Fibroblast of skin of right biceps (primary cell): ENCODE measurements around the gene CLDN19.

Source experiments
- DNase-seq: peaks from one replicate; pipeline ENCODE4 v3.0.0-alpha.2; 2013

Gene CLDN19, protein sequence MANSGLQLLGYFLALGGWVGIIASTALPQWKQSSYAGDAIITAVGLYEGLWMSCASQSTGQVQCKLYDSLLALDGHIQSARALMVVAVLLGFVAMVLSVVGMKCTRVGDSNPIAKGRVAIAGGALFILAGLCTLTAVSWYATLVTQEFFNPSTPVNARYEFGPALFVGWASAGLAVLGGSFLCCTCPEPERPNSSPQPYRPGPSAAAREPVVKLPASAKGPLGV

DNA sequence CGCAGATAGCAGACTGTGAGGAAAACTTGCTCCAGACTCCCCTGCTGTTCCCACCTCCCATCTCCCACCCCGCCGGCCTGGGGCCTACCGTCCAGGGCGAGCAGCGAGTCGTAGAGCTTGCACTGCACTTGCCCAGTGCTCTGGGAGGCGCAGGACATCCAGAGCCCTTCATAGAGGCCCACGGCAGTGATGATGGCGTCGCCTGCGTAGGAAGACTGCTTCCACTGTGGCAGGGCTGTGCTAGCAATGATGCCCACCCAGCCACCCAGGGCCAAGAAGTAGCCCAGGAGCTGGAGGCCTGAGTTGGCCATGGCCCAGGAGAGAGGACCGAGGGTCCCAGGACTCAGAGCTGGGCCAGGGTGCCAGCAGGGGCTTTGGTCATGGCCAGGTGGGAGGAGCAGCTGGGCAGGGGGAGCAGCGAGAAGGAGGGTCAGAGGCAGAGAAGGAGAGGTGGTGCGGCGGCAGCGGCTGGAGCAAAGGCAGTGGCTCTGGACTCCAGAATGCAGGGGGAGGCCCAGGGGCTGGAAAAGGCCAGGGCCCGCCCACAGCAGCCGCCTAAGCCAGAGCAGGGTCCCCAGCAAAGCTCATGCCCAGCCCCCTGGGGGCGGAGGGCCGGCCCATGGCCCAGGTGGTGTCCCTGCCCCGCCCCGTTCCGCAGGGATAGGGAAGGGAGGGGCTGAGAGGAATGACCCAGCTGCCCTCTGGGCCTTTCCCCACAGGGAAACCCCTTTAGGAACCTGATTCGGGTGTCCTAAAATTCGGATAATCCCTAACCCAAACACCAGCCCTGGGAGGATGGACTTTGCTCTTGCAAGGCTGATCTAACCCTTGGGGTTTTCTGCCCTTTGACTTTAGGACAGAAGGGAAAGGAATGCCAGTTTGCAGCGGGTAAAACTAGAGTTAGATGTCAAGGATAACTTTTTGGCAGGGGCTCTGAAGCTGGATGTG lies at the start of gene CLDN19:
TSS of gene CLDN19 (minus strand) at position 484 of the 948 bp plus-strand sequence. CDS start at position 311, 173 bp downstream.
- no peak for DNase-seq

DNA sequence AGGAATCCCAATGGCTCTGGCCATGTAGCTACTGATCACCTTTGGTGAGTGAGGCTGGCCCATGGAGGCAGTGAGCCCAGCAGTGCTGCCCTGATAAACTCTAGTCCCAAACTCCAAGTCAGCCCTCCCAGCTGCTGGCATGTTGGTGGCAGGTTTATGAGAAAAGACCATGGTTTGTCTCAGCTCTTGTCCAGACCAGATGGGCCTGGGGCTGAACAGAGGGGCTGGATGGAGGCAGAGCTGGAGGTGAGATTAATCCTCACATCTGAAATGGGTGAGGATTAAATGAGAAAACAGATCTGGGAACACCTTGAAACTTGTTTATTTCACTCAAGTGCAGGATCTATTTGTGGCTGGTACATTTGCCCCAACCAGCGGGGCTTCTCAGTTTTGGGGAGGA lies 48.0 kb upstream of the CLDN19 start:
- no peak for DNase-seq

DNA sequence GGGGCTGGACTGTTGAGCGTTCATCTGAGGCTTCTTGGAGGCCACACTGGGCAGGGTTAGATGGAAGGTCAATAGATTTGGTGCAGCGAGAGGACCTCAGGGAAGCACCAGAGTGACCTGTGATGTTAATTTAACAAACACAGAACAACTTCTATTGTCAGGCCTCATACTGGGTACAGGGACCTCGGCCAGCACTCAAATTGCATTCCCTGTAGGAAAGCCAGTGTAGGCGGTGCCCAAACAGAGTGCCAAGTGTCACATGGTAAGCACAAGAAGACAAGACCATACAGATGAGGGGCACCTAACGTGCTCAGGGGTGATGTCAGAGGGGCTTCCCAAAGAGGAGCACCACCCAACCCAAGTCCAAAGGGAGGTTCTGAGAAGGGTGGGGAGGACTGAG lies 46.1 kb upstream of the CLDN19 start:
- no peak for DNase-seq

DNA sequence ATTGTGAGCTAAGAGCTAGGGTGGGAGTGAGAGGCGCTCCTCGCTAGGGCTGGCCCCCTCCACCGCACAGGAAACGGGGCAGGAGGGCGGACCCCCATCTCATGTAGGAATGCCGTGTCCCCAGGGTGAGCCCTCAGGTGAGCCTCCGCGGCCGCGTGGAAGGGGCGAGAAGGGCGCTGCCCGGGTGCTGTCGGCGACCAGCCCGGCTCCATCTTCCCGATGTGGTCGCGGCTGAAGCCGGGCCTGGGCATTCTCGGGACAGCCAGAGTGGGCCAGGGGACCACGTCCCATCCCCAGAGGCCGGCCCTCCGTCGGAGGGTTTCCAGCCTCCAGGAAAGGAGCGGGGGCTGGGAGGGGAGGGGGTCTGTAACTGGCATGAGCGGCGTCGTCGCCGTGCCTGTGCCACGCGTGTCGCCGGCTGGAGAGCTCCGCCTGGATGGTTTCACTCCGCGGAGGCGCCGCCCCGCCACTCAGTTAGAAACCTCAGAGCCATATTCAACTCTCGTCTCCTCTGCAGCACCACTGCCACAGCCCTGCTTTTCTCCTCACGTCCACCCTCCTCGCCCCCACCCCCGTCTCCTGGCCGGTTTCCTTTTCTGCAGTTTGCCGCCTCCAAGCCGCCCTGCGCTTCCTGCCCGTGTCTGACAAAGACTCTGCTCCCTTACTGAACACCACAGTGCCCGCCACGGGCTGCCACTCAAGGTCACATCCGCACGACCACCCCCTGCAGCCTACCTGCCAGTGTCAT lies 45.1 kb upstream of the CLDN19 start, which contains the start of gene TMEM269:
TSS of gene TMEM269 (plus strand) at position 46 of the 748 bp plus-strand sequence. CDS start 4,903 bp downstream, outside the sequence.
- no peak for DNase-seq

DNA sequence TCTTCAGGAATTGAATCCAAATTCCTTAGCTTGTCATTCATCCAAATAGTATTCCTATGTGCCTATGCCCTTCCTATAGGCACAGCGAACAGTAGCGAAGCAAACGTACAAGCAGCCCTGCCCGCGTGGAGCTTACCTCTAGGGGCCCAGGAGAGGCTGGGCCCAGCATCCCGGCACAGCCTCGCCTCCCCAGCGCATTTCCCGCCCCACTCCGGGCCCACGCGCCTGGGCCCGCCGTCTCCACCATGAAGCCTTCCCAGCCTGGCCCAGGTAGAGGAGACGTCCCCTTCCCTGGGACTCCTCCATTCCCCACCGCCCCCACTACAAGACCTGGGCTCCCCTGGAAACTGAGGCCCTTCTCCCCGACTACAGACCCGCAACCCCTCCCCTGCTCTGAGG lies 44.5 kb upstream of the CLDN19 start:
- no peak for DNase-seq

DNA sequence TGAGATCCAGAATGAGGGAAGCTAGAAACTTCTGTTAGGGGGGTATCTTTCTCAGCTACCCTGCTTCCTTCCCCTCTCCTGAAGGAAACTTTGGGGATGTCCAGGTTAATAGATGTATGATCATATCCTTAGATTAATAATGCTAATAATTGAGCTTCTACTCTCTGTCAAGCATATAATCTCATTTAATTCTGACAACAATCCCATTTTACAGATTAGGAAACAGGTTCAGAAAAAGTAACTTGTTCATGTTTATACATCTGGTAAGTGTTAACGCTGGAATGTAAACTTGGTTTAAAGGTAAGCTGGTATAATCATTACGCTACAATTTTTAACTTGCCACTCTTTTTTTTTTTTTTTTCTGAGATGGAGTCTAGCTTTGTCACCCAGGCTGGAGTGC lies 43.1 kb upstream of the CLDN19 start:
- no peak for DNase-seq

DNA sequence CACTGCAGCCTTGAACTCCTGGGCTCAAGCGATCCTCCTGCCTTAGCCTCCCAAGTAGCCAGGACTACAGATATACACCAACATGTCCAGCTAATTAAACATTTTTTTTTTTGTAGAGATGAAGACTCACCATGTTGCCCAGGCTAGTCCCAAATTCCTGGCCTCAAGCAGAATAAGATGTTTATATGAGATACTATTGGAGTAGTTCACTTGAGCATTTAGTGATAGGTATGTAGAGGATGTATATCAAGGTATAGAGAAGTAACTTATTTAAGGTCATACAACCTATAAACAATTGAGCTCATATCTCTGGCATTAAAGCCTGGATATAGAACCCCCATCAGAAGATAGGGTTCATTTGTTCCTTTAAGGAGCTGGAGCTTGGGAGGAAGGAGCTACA lies 40.1 kb upstream of the CLDN19 start:
- no peak for DNase-seq

DNA sequence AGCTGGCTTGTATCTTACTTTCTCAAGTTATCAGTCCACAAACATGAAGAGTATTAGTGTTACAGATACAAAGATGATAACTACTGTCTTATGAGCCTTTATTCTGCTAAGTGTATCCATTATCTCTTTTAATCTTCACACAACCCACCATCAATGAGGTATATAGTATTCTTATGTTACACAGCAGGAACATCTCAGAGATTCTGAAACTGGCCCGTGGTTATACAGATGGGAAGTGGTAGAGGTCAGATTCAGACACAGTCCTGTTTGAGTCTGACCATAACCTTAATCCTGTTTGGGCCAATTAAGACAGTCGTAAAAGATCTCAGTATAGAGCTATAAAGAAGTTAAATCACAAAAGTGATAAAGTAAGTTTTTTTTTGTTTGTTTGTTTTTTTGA lies 39.7 kb upstream of the CLDN19 start:
- DNase-seq: no peak

DNA sequence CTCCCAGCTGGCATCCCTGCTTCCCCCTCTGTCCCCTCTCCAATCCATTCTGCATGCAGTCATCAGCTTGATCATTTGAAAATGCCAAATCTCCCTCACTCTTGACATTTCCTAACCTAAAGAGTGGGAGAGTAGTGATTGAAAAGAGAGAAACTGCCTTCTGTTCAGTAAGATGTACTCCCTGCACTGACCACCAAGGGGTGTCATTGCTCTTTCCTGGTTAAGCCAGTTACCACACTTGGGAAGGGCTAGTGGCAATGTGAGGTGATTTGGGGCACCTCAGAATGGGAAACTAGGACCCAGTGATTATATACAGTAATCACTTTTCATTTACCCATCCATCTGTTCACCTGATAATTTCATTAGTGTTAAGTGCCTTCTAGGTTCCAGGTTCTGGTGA lies 37.8 kb upstream of the CLDN19 start:
- DNase-seq: peak; percentile 27

DNA sequence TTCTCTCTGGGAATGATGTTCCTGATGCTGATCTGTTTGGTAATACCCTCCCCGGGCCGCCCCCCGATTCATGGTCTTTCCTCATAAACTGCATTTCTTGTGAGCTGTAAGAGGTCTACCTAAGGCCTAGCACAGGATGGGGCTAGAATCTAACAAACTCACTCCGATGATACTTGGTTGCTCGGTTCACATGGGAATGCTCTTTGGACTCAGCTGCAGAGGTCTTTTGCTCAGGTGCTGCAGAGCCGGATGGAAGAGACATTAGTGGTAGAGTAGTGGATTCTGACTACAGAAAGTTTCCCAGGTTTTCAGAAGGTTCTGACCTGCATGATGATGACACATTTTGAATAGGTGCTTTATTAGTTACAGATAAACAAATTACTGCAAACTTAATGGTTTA lies 36.5 kb upstream of the CLDN19 start:
- DNase-seq: no peak

DNA sequence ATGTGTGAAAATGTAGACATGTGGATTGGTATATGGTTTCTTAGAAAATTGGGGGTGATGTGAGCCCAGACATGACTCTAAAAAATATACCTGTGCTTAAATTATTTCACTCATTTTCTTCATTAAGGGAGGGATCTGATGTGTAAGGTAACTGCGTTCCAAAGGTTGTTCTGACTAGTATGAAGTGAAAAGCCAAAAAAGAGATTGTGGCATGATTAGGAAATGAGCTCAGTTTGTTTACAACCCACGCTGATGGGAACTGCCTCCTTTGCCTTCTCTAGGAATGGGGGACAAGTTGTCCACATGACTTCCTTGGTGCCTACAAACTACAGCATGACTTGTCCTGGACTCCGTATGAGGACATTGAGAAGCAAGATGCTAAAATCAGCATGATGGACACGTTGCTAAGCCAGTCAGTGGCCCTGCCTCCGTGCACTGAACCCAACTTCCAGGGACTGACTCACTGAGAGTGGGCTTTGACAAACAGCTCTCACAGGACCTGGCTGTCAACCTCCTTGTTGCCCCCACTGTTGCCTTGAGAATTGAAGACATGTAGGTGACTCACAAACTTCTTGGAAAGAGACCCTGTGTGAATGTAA lies 35.0 kb upstream of the CLDN19 start:
- DNase-seq: no peak

DNA sequence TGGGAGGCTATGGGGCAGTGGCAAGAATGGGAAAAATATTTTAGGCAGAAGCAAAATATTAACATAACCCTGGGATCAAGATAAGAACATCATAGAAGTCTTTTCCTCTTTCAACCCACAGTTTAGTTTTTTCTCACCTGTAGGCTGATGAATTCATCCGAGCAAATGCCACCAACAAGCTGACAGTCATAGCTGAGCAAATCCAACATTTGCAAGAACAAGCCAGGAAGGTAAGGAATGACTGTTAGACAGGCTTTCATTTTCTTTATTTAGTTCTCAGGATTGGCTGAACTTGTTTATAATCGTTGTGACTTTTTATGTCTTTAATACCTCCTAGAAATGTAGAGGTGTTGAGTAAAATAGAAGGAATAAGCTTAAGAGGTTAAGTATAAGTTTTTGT lies 33.4 kb upstream of the CLDN19 start:
- no peak for DNase-seq

DNA sequence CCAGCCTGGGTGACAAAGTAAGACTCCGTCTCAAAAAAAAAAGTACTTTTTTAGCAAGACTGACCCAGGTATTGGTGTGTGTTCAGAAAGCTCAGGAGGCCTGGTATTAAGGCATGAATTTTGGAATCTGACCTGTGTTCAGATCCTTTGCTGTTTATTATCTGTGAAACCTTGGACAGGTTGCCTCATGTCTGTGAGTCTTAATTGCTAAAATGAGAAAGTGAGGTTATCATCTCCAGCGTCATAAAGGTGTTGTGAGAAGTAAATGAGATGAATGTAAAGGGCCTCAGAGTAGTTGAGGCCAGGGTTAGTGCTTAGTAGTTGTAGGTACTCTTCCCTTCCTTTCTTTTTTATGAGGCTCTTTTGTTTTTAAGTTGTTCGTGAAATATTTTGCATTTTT lies 29.8 kb upstream of the CLDN19 start:
- DNase-seq: no peak

DNA sequence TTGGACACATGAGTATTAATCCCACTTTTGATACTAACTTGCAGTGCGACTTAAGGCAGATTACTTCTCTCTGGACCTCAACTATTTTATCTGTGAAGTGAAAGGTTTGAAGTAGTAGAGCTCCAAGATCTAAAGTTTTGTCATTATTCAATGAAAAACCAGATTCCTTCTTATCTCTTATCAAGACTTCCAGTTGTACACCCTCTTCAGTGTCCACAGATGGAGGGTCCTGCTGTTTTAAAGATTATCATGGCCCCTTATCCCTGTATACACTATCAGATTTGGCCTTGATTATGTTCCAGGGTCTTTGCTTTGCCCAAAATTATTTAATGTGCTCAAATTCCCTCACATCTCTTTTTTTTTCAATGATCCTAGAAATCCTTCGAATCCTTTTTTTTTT lies 28.1 kb upstream of the CLDN19 start:
- DNase-seq: no peak

DNA sequence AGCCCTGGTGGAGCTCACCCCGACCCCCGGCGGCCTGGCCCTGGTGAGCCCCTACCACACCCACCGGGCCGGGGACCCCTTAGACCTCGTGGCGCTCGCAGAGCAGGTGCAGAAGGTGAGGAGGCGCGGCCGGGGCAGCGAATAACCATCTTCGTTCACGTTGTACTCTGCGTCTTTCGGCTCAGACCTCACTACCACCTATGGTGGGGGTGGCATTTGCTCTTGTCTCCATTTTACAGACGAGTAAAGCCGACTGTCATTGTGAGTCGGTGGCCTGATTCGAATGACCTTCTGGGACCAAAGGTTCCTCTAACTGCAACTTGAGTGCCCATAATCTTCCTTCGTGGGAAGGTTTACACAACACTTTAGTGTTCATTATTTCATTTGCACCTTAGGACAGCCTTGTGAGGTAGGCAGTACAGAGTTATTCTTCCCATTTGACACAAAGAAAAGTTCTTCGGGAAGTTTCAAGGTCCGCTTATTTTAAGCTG lies 27.5 kb upstream of the CLDN19 start:
- no peak for DNase-seq

DNA sequence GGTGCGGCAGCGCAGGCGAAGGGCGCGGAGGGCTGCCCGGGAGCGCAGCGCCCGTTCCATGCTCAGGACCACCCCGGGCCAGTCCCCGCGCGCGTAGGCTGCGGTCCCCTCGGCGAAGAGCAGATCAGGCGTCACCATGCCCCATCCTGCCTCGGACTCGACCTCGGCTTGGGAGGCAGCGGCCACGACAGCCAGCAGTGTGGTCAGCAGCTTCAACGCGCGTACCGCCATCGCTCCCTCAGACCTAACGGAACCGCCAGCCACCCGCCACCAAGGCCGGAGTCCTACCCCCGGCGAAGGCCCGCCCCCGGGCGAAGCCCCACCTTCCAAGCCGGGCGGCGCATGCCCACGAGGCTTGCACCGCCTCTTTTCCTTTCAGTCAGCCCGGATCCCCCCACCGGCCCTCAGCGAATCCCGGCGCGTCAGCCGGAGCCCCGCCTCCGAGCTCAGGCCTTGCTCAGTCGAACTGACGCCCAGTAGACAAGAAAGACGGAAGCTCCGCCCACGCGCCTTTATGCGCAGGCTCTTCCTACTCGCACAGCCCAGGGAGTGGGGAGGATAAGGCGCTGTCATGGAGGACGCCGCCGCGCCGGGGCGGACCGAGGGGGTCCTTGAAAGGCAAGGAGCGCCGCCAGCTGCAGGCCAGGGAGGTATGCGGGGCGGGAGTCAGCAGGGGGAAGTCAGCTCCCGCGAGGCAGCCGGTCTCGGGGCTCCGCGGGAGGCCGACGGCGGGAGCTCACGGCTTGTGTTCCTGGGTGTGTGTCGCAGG lies 26.9 kb upstream of the CLDN19 start, which contains the start of the genes C1orf50 and P3H1:
TSS of gene C1orf50 (plus strand) at position 509 of the 769 bp plus-strand sequence. CDS start at position 572, 63 bp downstream.
TSS of gene P3H1 (minus strand) at position 288 of the 769 bp plus-strand sequence. CDS start at position 231, 57 bp downstream.
- DNase-seq: peak; percentile 99

DNA sequence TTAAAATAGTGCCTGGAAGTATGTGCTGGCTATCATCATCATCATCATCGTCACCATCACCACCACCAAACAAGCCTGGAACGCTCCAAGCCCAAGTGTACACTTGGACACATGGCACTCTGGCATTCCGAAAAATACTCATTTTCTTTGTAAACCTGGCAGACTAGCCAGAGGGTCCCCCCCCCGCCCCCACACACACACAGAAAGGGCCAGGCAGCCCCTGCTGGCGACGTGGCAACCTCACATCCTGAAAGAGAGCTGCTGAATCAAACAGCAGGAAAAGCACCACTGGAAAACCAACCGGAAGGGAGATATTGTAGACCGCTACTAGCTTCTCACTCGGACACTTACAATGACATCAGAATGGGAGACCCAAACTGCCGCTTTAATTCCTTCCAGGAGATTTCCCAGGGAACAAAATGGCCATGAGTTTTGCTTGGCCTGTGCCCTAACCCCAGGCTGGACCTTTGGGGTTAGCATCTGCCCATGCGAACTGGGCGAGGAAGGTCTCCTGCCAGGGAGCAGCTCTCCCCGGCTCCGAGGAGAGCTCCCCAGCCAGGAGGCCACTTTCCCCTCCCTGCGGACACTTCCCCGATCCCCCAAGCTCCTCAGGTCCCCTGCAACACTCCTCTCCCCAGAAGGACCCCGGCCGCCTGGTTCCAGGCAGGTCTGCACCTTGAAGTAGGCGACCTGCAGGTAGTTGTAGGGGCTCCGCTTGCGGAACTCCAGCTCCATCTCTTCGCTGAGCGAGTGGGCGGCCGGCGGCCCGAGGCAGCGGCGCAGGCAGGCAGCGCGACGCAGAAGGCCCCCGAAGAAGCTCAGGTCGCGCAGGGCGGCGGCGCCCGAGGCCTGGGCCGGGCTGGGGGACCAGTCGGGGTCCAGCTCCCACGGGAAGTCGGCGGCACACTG lies 26.1 kb upstream of the CLDN19 start:
- DNase-seq: peak; percentile 85

DNA sequence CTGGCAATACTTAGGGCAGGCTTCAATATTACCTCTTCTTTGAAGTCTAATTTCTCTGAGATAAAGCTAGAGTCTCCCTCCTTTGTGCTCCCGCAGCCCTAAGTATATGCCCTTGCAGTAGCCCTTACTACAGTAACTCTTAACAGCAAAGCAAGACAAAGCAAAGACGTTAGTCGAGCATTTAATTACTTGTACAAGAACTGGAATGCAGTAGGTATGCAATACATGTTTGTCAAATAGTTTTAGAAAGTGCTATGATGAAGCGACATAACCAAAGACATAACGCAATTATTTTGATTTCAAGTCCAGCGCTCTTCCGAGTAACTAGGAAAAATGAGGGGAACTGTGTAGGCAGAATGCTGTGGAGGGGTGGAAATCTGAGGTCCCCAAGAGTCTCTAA lies 25.2 kb upstream of the CLDN19 start:
- DNase-seq: peak; percentile 39

DNA sequence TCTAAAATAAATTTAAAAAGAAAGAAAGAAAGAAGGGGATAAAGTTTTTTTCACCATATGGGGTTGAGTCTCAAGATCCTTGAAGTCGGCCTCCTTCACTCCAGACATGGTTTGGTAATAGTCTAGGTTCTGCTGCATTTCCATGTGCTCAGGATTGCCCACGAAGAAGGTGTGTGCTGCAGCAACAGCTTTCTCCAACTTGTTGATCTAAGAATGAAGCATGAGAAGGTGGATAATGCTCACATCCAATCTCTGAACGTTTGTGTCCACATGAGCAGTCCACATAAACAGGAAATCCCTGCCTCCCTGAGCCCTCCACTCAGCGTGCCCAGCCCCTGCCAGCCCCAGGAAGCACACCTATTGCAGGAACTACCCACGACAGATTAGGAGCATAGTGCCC lies 22.2 kb upstream of the CLDN19 start:
- DNase-seq: no peak

DNA sequence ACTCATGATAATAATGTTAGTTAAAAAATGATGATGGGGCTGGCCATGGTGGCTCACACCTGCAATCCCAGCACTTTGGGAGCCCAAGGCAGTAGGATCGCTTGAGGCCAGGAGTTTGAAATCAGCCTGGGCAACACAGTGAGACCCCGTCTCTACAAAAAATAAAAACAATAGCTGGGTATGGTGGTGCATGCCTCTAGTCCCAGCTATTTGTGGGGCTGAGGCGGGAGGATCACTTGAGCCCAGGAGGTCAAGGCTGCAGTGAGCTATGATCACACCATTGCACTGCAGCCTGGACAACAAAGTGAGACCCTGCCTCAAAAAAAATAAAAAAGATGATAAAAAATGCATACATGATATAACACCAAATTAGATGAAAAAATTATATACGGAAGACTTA lies 21.5 kb upstream of the CLDN19 start:
- no peak for DNase-seq

DNA sequence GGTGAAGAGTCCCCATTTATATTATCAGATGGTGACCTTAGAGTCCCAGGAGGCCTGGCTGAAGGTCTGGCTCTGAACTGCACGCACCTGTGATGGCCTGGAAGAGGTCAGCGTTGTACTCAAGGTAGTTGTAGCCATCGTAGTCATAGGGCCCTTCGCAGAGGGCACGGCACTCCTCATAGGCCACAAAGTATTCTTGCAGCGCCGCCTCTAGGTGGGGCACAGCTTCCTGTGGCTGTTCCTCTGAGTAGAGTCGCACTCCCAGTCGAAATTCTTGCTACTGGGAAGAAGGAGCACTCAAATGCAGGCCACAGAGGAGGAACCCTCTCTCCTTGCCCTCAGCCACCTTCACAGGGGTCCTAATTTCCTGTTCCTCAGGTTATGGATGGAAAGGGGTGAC lies 19.1 kb upstream of the CLDN19 start:
- DNase-seq: no peak
